Karpas-422 (cell line): ENCODE data around the gene KCNG2. TPM values are rescaled to one million over a fixed set of nuclear protein-coding genes. Genes with fewer than 3 reads are reported as not detected.
"Not testable (repeated sequence)": the region's sequence is repeated elsewhere in the genome, so short reads cannot be mapped to it uniquely, and the experiment has no call there.

Experiments
- DNase-seq: peaks from one replicate; pipeline ENCODE4 v3.0.0-alpha.2; 2015
- H2AFZ ChIP-seq: fragments of 200-600 bp; sonication (generic); 2 replicates; pipeline ENCODE4 v1.6.1; 2014; ENCODE audit warnings: antibody characterized with exemption, low read length, mixed read lengths
- H3K27ac ChIP-seq: fragments of 200-600 bp; sonication (generic); 2 replicates; pipeline ENCODE4 v1.5.1; 2014; ENCODE audit warnings: mild to moderate bottlenecking, low read length, moderate library complexity
- H3K27me3 ChIP-seq: fragments of 200-600 bp; sonication (generic); 2 replicates; pipeline ENCODE4 v1.6.1; 2014; ENCODE audit warnings: low read length, mixed read lengths
- H3K36me3 ChIP-seq: fragments of 200-600 bp; sonication (generic); 2 replicates; pipeline ENCODE4 v1.6.1; 2014; ENCODE audit warnings: low read length, mixed read lengths; ENCODE audit not compliant: insufficient read depth
- H3K4me1 ChIP-seq: fragments of 200-600 bp; sonication (generic); 2 replicates; pipeline ENCODE4 v1.6.1; 2014; ENCODE audit warnings: mild to moderate bottlenecking, low read length, mixed read lengths
- H3K4me2 ChIP-seq: fragments of 200-600 bp; sonication (generic); 2 replicates; pipeline ENCODE4 v1.6.1; 2014; ENCODE audit warnings: low read length, low read depth, mild to moderate bottlenecking; ENCODE audit not compliant: poor library complexity, severe bottlenecking
- H3K4me3 ChIP-seq: fragments of 200-600 bp; sonication (generic); 2 replicates; pipeline ENCODE4 v1.5.1; 2014; ENCODE audit warnings: mild to moderate bottlenecking, antibody characterized with exemption, low read length, mixed read lengths
- H3K79me2 ChIP-seq: fragments of 200-600 bp; sonication (generic); 2 replicates; pipeline ENCODE4 v1.6.1; 2014; ENCODE audit warnings: mild to moderate bottlenecking, low read length, mixed read lengths
- H3K9ac ChIP-seq: fragments of 200-600 bp; sonication (generic); 2 replicates; pipeline ENCODE4 v1.6.0; 2014; ENCODE audit warnings: low read length
- H3K9me2 ChIP-seq: fragments of 200-600 bp; sonication (generic), shearing (Covaris generic); replicated peaks from 2 replicates; pipeline ENCODE4 v1.6.0; 2014; ENCODE audit warnings: mild to moderate bottlenecking, low read length, moderate library complexity; ENCODE audit not compliant: insufficient read depth
- H3K9me3 ChIP-seq: fragments of 300-700, 200-600 bp; sonication (generic); 2 replicates; pipeline ENCODE4 v1.6.1; 2014; ENCODE audit warnings: low read length, mixed read lengths
- H4K20me1 ChIP-seq: fragments of 200-600 bp; sonication (generic); 2 replicates; pipeline ENCODE4 v1.6.1; 2014; ENCODE audit warnings: mild to moderate bottlenecking, antibody characterized with exemption, low read length, low read depth; ENCODE audit not compliant: insufficient read depth
- total RNA-seq: library from RNA; depleted of rRNA; stranded (reverse); fragments of >200 nt; shearing (Covaris generic); gene quantifications from 2 replicates; pipeline ENCODE4 v1.2.3, GENCODE V29; 2014; ENCODE audit warnings: low replicate concordance

KCNG2 gene
- total RNA-seq, 1 experiment from 2014 or later = not detected

- Histone ChIP-seq H3K4me1 (no peaks in the 10 kb centered on the region), H2AFZ (no peak overlapping the region), H3K9ac (no peak overlapping the region), H3K9me3 (peaks cover 22% of the 10 kb centered on the region), H4K20me1 (no peaks in the 10 kb centered on the region), H3K4me3 (no peak overlapping the region), H3K4me2 (no peak overlapping the region), H3K36me3 (no peaks in the 10 kb centered on the region; the same call in 1 of the 2 replicates), H3K79me2 (no peaks in the 10 kb centered on the region), H3K27me3 (no peaks in the 10 kb centered on the region; the same call in 1 of the 2 replicates), H3K9me2 (no peaks in the 10 kb centered on the region), H3K27ac (no peak overlapping the region)
- DNase-seq = no peak
Observed at GRCh38 chr18:79864006-79864725, 66.4 kb downstream of the KCNG2 start.

GRCh38 chr18:79864955-79865354 is 67.2 kb downstream of the KCNG2 start:
- not testable (repeated sequence) for H3K27ac ChIP-seq, H4K20me1 ChIP-seq

GRCh38 chr18:79865951-79866350 is 68.2 kb downstream of the KCNG2 start:
- not testable (repeated sequence) for H3K4me2 ChIP-seq, H3K36me3 ChIP-seq, H3K4me3 ChIP-seq, H3K9ac ChIP-seq, H3K4me1 ChIP-seq, H3K9me2 ChIP-seq, H3K27me3 ChIP-seq, H3K27ac ChIP-seq, H3K79me2 ChIP-seq, DNase-seq, H4K20me1 ChIP-seq, H2AFZ ChIP-seq
- H3K9me3 ChIP-seq = peaks cover 19% of the 10 kb centered on the region

More at GRCh38 chr18:79864955-79865354, 67.2 kb downstream of the KCNG2 start:
- not testable (repeated sequence) for H3K36me3 ChIP-seq, H3K4me2 ChIP-seq, H2AFZ ChIP-seq, H3K4me1 ChIP-seq, H3K27me3 ChIP-seq, DNase-seq, H3K9ac ChIP-seq, H3K4me3 ChIP-seq, H3K9me2 ChIP-seq, H3K79me2 ChIP-seq
- H3K9me3 ChIP-seq = peaks cover 22% of the 10 kb centered on the region

- Histone ChIP-seq H3K27me3 (no peaks in the 10 kb centered on the region; the same call in 1 of the 2 replicates), H3K9me3 (peaks cover 11% of the 10 kb centered on the region), H2AFZ (no peak overlapping the region), H3K36me3 (no peaks in the 10 kb centered on the region; the same call in 1 of the 2 replicates), H3K79me2 (no peaks in the 10 kb centered on the region), H3K27ac (no peak overlapping the region), H4K20me1 (no peaks in the 10 kb centered on the region), H3K9me2 (no peaks in the 10 kb centered on the region), H3K4me2 (no peak overlapping the region), H3K9ac (no peak overlapping the region), H3K4me3 (no peak overlapping the region), H3K4me1 (no peaks in the 10 kb centered on the region)
- DNase-seq = no peak
Observed at GRCh38 chr18:79866889-79867574, 69.3 kb downstream of the KCNG2 start.

- Histone ChIP-seq H3K9ac (no peak overlapping the region), H3K36me3 (no peaks in the 10 kb centered on the region), H3K9me3 (peaks cover 4% of the 10 kb centered on the region; the same call in 1 of the 2 replicates), H3K79me2 (no peaks in the 10 kb centered on the region), H4K20me1 (no peaks in the 10 kb centered on the region), H3K4me3 (no peak overlapping the region), H3K27me3 (no peaks in the 10 kb centered on the region), H3K4me1 (no peaks in the 10 kb centered on the region), H3K9me2 (no peaks in the 10 kb centered on the region), H3K4me2 (no peak overlapping the region), H2AFZ (no peak overlapping the region), H3K27ac (no peak overlapping the region)
- DNase-seq = no peak
Observed at GRCh38 chr18:79867666-79868065, 69.9 kb downstream of the KCNG2 start.

- Histone ChIP-seq H3K36me3 (no peaks in the 10 kb centered on the region), H3K4me3 (no peak overlapping the region), H3K9ac (no peak overlapping the region), H3K79me2 (no peaks in the 10 kb centered on the region), H3K27me3 (no peaks in the 10 kb centered on the region), H2AFZ (no peak overlapping the region), H4K20me1 (no peaks in the 10 kb centered on the region), H3K4me2 (no peak overlapping the region), H3K4me1 (no peaks in the 10 kb centered on the region), H3K9me2 (no peaks in the 10 kb centered on the region), H3K9me3 (no peaks in the 10 kb centered on the region), H3K27ac (no peak overlapping the region)
- DNase-seq = no peak
Observed at GRCh38 chr18:79868168-79868784, 70.5 kb downstream of the KCNG2 start.

- Histone ChIP-seq H3K9me2 (no peaks in the 10 kb centered on the region), H3K9ac (no peak overlapping the region), H3K9me3 (no peaks in the 10 kb centered on the region)
Observed at GRCh38 chr18:79868811-79869541, 71.2 kb downstream of the KCNG2 start.

More at GRCh38 chr18:79868811-79869541, 71.2 kb downstream of the KCNG2 start:
- H3K36me3 ChIP-seq = no peaks in the 10 kb centered on the region
- H3K79me2 ChIP-seq = no peaks in the 10 kb centered on the region
- no peak overlapping the region for H2AFZ ChIP-seq
- H3K27me3 ChIP-seq = no peaks in the 10 kb centered on the region
- H3K4me2 ChIP-seq = no peak overlapping the region
- no peak overlapping the region for H3K27ac ChIP-seq
- H3K4me3 ChIP-seq = no peak overlapping the region
- H4K20me1 ChIP-seq = no peaks in the 10 kb centered on the region
- H3K4me1 ChIP-seq = no peaks in the 10 kb centered on the region
- no peak for DNase-seq
